ENCODE measurements around the gene LSS. TPM values are rescaled to one million over a fixed set of nuclear protein-coding genes. Genes with fewer than 3 reads are reported as not detected.

Gene LSS
- total RNA-seq, 1 donor from 2014 or later = 52.0 TPM

- Histone ChIP-seq H3K36me3 (peaks cover 78% of the 10 kb centered on the region), H3K27me3 (ENCODE audit: low read depth) (no peaks in the 10 kb centered on the region), H3K4me3 (no peak overlapping the region), H3K4me1 (peaks cover 36% of the 10 kb centered on the region), H3K9me3 (replicated peaks) (no peaks in the 10 kb centered on the region), H3K27ac (replicated peaks) (no peak overlapping the region)
- no peak for DNase-seq
- intact Hi-C loops (cut with micrococcal nuclease) = no loop called here
- TF ChIP-seq CTCF (IDR thresholded peaks at IDR 0.05; ENCODE audit: borderline replicate concordance) = no peak
Observed at GRCh38 chr21:46217511-46218196, 10.9 kb downstream of the LSS start.

- no peaks in the 10 kb centered on the region for H3K27me3 ChIP-seq (ENCODE audit: low read depth)
- no peaks in the 10 kb centered on the region for H3K9me3 ChIP-seq (replicated peaks)
- no peak overlapping the region for H3K27ac ChIP-seq (replicated peaks)
- H3K4me1 ChIP-seq = peaks cover 22% of the 10 kb centered on the region
- H3K36me3 ChIP-seq = peaks cover 83% of the 10 kb centered on the region
- TF ChIP-seq CTCF (IDR thresholded peaks at IDR 0.05; ENCODE audit: borderline replicate concordance) = no peak
- DNase-seq = no peak
- H3K4me3 ChIP-seq = no peak overlapping the region
- intact Hi-C loops (cut with micrococcal nuclease) = no loop called here
Observed at GRCh38 chr21:46216132-46216747, 12.3 kb downstream of the LSS start.

GRCh38 chr21:46215436-46216131, 13.0 kb downstream of the LSS start:
- no peak overlapping the region for H3K4me3 ChIP-seq
- no peaks in the 10 kb centered on the region for H3K27me3 ChIP-seq (ENCODE audit: low read depth)
- TF ChIP-seq CTCF (IDR thresholded peaks at IDR 0.05; ENCODE audit: borderline replicate concordance) = no peak
- no peak overlapping the region for H3K27ac ChIP-seq (replicated peaks)
- peaks cover 21% of the 10 kb centered on the region for H3K4me1 ChIP-seq
- H3K36me3 ChIP-seq = peaks cover 83% of the 10 kb centered on the region
- intact Hi-C loops (cut with micrococcal nuclease) = no loop called here
- DNase-seq = no peak
- no peaks in the 10 kb centered on the region for H3K9me3 ChIP-seq (replicated peaks)

- intact Hi-C loops (cut with micrococcal nuclease) = no loop called here
- Histone ChIP-seq H3K4me3 (no peak overlapping the region), H3K36me3 (peaks cover 83% of the 10 kb centered on the region), H3K27ac (replicated peaks) (no peak overlapping the region), H3K4me1 (peaks cover 12% of the 10 kb centered on the region), H3K27me3 (ENCODE audit: low read depth) (no peaks in the 10 kb centered on the region), H3K9me3 (replicated peaks) (no peaks in the 10 kb centered on the region)
- DNase-seq = no peak
- TF ChIP-seq CTCF (IDR thresholded peaks at IDR 0.05; ENCODE audit: borderline replicate concordance) = no peak
Observed at GRCh38 chr21:46214478-46215340, 13.9 kb downstream of the LSS start.

GRCh38 chr21:46213620-46214286, 14.8 kb downstream of the LSS start:
- Histone ChIP-seq H3K4me3 (no peak overlapping the region), H3K4me1 (peaks cover 8% of the 10 kb centered on the region), H3K27me3 (ENCODE audit: low read depth) (no peaks in the 10 kb centered on the region), H3K9me3 (replicated peaks) (no peaks in the 10 kb centered on the region), H3K27ac (replicated peaks) (no peak overlapping the region), H3K36me3 (peaks cover 83% of the 10 kb centered on the region)
- DNase-seq = no peak
- intact Hi-C loops (cut with micrococcal nuclease) = no loop called here
- TF ChIP-seq CTCF (IDR thresholded peaks at IDR 0.05; ENCODE audit: borderline replicate concordance) = no peak
